Muscle of leg (tissue), 11 donors: ENCODE results near the gene WWOX. TPM values are rescaled to one million over a fixed set of nuclear protein-coding genes. Genes with fewer than 3 reads are reported as not detected.

ENCODE experiments used
- DNase-seq: peaks from one replicate; pipeline ENCODE4 v3.0.0; 2013
- H3K27ac ChIP-seq: one replicate; pipeline ENCODE4 v1.5.1; 2013; ENCODE audit warnings: mild to moderate bottlenecking, low read length, control low read depth
- H3K27me3 ChIP-seq: one replicate; pipeline ENCODE4 v1.6.1; 2013; ENCODE audit warnings: low read length; ENCODE audit not compliant: control insufficient read depth, insufficient read depth
- H3K36me3 ChIP-seq: one replicate; pipeline ENCODE4 v1.6.1; 2013; ENCODE audit warnings: low read length; ENCODE audit not compliant: control insufficient read depth, insufficient read depth
- H3K4me1 ChIP-seq: one replicate; pipeline ENCODE4 v1.6.1; 2013; ENCODE audit warnings: low read length; ENCODE audit not compliant: control insufficient read depth, insufficient read depth
- H3K4me3 ChIP-seq: one replicate; pipeline ENCODE4 v1.5.1; 2013; ENCODE audit warnings: low read length, control low read depth
- H3K9me3 ChIP-seq: replicated peaks from 2 replicates; pipeline ENCODE4 v1.6.1; 2013; ENCODE audit warnings: low read depth, low read length; ENCODE audit not compliant: control insufficient read depth
- WGBS: methylation state at CpG from one replicate; pipeline ENCODE4 v1.1.5; 2013; ENCODE audit warnings: missing lambda C conversion rate; ENCODE audit not compliant: insufficient coverage; 5-methylcytosine and 5-hydroxymethylcytosine counted together
- polyA plus RNA-seq, 8 donors: library from polyadenylated mRNA; unstranded; fragments of 120-200 nt; gene quantifications; one replicate each; pipeline versions ENCODE4 v1.2.1 to v1.2.3, GENCODE V29; 2013; ENCODE audit warnings: inconsistent platforms in 1 of 8, low replicate concordance in 1 of 8; ENCODE audit not compliant: insufficient read length in 8 of 8, insufficient read depth in 1 of 8
- total RNA-seq: library from RNA; stranded (reverse); fragments of 120-200 nt; gene quantifications from one replicate; pipeline ENCODE4 v1.2.4, GENCODE V29; 2013

The WWOX gene
- total and polyA plus RNA-seq, 9 donors, result 8.1 to 15.8 (median 12.2) TPM

- Histone ChIP-seq H3K36me3 (no peaks in the 10 kb centered on the region), H3K27me3 (peaks cover 2% of the 10 kb centered on the region), H3K27ac (no peak overlapping the region), H3K4me1 (no peaks in the 10 kb centered on the region), H3K9me3 (no peaks in the 10 kb centered on the region), H3K4me3 (no peak overlapping the region)
- no peak for DNase-seq
- WGBS, result no CpG with 5 or more reads among the region's 3 CpGs
Measured at GRCh38 chr16:78300469-78300868, 201.0 kb downstream of the WWOX start.

GRCh38 chr16:78303946-78304345 lies 204.5 kb downstream of the WWOX start:
- WGBS, result no CpG with 5 or more reads among the region's 4 CpGs
- Histone ChIP-seq H3K4me3 (no peak overlapping the region), H3K27ac (no peak overlapping the region), H3K27me3 (peaks cover 2% of the 10 kb centered on the region), H3K4me1 (no peaks in the 10 kb centered on the region), H3K9me3 (no peaks in the 10 kb centered on the region), H3K36me3 (no peaks in the 10 kb centered on the region)
- DNase-seq, result peak; percentile 88

DNA sequence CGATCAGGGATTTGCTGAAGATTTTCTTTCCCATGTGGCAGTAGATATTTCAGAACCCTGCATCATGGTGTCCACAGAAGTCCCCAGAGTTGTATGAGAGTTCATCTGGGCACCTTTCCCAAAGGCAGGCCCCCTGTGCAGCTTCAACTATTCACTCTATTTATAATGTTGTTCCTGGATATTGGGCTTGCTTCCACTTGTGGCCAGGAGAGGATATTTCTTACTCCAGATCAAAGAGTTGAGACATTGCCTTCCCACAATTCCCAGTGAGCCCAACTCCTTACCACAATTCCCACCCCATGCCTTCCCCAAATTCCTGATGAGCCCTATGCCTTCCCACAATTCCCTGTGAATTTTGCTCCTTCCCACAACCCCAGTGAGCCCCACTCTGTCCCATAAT lies 206.9 kb downstream of the WWOX start:
- Histone ChIP-seq H3K36me3 (no peaks in the 10 kb centered on the region), H3K9me3 (no peaks in the 10 kb centered on the region), H3K27ac (no peak overlapping the region), H3K27me3 (no peaks in the 10 kb centered on the region), H3K4me1 (no peaks in the 10 kb centered on the region), H3K4me3 (no peak overlapping the region)
- no peak for DNase-seq
- whole genome bisulfite sequencing, result 86% methylated on average over 1 of the region's 1 CpG

DNA sequence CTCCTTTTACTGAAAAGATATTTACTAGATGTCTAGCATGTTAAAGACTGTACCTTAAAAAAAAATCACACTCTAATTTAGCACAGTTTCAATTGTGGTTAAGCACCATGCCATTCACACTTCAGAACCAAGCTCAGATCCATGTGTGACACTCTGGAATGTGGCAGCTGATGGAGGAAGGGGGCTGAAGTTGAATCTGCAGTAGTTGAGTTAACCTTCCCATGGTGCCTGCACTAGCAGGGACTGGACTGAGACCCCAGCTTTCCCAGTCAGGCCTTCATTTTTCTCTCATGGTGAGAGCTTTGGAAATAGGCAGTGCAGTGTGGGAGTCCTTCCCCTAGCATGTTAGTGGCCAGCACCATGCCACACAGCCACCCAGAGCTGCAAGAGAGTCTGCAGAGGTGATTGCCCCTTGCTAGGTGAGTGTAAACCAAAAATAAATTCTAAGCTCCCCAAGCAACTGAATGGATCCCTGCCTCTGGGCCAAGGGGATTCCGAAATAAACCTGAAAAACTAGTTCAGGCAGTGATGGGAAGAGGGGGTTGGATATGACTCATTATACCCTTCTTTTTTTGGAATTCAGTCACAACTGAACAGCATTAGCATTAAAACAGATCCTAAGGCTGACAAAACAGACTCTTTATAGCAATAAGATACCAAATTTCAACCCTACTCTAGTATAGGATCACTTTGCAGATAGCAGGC lies 208.5 kb downstream of the WWOX start:
- DNase-seq, result no peak
- H3K4me1 ChIP-seq, result no peaks in the 10 kb centered on the region
- no peak overlapping the region for H3K4me3 ChIP-seq
- H3K36me3 ChIP-seq, result no peaks in the 10 kb centered on the region
- H3K9me3 ChIP-seq, result no peaks in the 10 kb centered on the region
- no peaks in the 10 kb centered on the region for H3K27me3 ChIP-seq
- WGBS, result no CpG with 5 or more reads among the region's 1 CpG
- H3K27ac ChIP-seq, result no peak overlapping the region

DNA sequence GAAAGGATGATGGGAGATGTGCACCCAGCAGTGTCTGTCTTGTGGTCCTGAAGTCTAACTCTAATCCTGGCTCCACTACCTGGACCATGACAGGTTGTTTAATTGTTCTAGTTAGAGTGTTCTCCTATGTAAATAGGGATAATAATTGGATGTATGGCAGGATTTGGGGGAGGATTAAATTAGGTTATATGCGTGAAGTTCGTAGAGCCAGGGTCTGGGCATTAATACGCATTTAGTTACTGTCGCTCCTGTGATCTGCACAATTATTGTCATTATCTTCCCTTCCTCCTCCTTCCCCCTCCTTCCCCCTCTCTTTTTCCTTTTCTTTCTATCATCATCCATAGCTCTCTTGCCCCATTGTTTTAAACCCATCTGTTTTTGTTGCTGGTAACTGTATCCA lies 210.3 kb downstream of the WWOX start:
- Histone ChIP-seq H3K36me3 (no peaks in the 10 kb centered on the region), H3K4me3 (no peak overlapping the region), H3K4me1 (no peaks in the 10 kb centered on the region), H3K9me3 (no peaks in the 10 kb centered on the region), H3K27ac (no peak overlapping the region), H3K27me3 (no peaks in the 10 kb centered on the region)
- no peak for DNase-seq
- WGBS, result 100% methylated on average over 3 of the region's 4 CpGs

DNA sequence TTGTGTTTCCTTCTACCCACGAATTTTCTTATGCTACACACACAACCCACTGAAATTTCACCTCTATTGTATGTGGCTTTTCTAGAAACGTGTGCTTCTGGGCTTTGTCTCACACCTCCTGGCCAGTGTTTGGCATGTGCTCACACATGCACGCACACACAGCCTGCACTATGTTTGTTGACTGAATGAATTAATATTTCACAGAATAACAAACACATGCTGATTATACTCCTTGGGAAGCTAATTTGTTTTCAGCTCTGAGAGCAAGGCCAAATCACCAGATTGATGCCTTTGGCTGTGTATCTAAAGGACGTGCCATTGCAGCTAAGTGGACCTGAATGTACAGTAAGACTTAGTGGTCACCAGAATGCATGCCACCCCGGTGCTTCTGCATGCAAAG lies 210.7 kb downstream of the WWOX start:
- H3K9me3 ChIP-seq, result no peaks in the 10 kb centered on the region
- WGBS, result 61% methylated on average over 1 of the region's 5 CpGs
- no peak for DNase-seq
- H3K27ac ChIP-seq, result no peak overlapping the region
- H3K4me3 ChIP-seq, result no peak overlapping the region
- H3K4me1 ChIP-seq, result no peaks in the 10 kb centered on the region
- no peaks in the 10 kb centered on the region for H3K36me3 ChIP-seq
- no peaks in the 10 kb centered on the region for H3K27me3 ChIP-seq

DNA sequence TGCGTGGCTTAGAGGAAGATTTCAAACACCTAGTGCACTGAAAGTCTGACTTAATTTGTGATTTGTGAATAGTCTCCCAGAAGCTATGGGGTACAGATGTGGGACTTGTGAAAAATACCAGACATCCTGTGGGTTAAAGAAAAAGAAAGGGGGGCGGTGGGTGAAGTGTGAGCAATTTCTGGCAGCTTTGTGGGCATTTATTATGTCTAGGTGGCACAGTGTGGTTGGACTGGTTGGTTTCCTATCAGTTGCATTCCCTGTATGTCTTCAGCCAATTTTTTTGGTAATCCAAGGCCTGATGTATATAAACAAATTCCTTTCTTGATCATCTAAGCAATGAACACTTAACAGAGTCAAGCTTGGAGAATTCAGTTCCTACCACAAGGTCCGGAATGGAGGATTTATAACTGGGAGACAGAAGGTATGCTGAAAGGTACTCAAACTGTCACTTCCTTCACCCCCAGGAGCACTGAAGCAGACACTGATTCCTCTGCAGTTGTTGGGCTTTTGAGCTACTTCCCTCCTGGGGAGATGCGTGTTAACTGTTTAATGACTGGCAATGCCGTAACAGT lies 211.6 kb downstream of the WWOX start:
- Histone ChIP-seq H3K9me3 (no peaks in the 10 kb centered on the region), H3K27ac (no peak overlapping the region), H3K4me1 (no peaks in the 10 kb centered on the region), H3K27me3 (no peaks in the 10 kb centered on the region), H3K4me3 (no peak overlapping the region), H3K36me3 (no peaks in the 10 kb centered on the region)
- no peak for DNase-seq
- 63% methylated on average over 2 of the region's 5 CpGs for WGBS

- no peaks in the 10 kb centered on the region for H3K9me3 ChIP-seq
- no peaks in the 10 kb centered on the region for H3K4me1 ChIP-seq
- WGBS, result 89% methylated on average over 3 of the region's 4 CpGs
- no peak overlapping the region for H3K4me3 ChIP-seq
- no peaks in the 10 kb centered on the region for H3K36me3 ChIP-seq
- H3K27ac ChIP-seq, result no peak overlapping the region
- no peaks in the 10 kb centered on the region for H3K27me3 ChIP-seq
- DNase-seq, result no peak
Measured at GRCh38 chr16:78311831-78312230, 212.4 kb downstream of the WWOX start.

GRCh38 chr16:78317564-78318240 lies 218.2 kb downstream of the WWOX start:
- Histone ChIP-seq H3K27me3 (no peaks in the 10 kb centered on the region), H3K4me3 (no peak overlapping the region), H3K4me1 (no peaks in the 10 kb centered on the region), H3K9me3 (no peaks in the 10 kb centered on the region), H3K36me3 (no peaks in the 10 kb centered on the region), H3K27ac (no peak overlapping the region)
- WGBS, result 70% methylated on average over 3 of the region's 11 CpGs
- DNase-seq, result peak; percentile 36

DNA sequence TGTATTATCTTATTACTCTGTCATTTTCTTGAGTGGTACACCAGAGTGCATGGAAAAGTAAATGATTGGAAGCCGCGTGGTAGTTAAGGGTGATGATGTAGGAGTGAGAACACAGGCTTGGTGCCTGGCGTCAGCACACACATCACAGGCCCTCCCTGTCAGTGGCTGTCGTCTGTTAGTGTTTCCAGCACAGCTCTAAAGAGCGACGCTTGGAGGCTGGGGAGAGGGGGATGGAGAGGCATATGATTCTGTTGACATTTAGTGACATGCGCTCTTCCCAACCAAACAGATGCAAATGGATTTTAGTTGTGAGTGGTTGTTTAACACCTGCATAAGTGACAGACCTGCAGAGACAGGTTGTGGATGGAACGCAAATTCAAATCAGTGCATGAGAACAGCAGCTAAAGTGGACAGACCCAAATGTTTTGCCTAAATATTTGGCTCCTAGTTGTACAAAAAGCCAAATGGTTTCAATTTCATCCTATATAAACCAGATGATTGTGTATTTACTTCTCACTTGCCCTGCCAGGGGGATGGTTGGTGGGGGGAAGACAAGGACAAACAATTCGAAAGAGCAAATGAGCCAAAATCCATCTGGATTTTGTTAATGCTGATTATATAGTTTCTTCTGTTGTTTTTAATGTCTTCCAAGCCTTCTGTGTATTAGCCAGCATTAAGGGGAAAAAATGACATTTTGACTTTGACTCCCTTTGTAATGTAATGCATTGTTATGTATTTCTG lies 222.3 kb downstream of the WWOX start:
- WGBS, result 75% methylated on average over 7 of the region's 9 CpGs

More for the DNA sequence above, 222.3 kb downstream of the WWOX start:
- Histone ChIP-seq H3K27ac (no peak overlapping the region), H3K4me1 (no peaks in the 10 kb centered on the region), H3K36me3 (no peaks in the 10 kb centered on the region), H3K4me3 (no peak overlapping the region), H3K9me3 (no peaks in the 10 kb centered on the region), H3K27me3 (no peaks in the 10 kb centered on the region)
- DNase-seq, result no peak
